Measurements from ENCODE around the gene CXCR6.

The CXCR6 gene

DNA sequence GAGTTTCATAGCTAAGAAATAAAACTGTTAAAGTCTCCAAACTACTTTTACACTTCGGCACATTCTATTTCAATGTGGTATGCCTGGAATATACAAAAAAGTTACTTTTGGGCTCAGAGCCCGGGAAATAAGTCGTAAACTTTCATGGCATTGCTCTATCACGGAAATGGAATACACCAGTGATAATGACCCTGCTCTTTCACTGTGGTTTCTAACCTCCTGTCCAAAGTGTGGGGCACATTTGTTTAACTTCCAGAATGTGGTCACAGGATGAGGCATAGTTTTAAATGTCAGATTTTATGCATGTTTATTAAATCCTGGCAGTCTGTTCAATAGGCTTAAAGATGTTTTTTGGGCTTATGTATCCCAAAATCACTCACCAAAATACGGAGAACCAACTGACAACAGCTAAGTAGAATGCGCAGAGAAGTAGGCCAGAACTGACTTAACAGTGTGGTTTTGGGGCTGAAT is 5.1 kb downstream of the CXCR6 start:
- no peak for DNase-seq (ENCODE audit: low read depth in 2 of 2)

DNA sequence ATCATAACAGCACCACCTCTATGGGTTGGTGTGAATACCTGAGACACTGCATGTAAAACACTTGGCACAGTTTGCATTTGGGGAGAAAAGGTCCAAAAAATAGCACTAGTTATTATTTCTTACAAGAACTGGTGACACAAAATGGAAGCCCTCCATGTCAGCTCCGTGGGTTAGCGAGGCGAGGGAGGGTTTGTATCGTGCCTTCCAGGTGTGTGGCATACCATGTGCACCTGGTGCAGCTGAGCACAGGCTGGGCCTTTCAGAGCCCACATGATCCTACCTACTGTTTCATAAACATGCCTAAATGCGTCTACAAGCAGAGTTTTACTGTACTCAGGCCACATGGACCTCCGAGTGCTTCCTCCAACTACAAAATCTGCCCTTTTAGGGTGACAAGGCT is 5.6 kb downstream of the CXCR6 start:
- no peak for DNase-seq (ENCODE audit: low read depth in 2 of 2)

DNA sequence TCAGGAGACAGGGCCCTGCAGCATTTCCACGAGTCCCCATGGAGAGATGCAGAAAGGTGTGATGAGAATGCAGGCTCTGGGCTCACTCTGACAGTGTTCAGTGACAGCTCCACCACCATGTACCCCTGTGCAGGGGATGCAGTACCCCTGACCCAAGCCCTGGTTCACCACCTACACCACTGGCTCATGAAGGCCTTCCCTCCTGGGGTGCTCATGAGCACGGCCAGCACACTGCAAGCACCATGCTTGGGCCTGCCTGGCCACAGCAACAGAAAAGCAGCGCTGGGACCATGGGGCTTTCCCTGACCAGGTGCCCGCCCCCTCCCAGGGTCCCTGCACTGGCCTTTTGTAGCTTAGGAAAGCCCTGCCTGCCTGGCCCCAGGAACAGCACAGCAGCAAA is 6.2 kb downstream of the CXCR6 start:
- DNase-seq (ENCODE audit: low read depth in 2 of 2), result no peak

DNA sequence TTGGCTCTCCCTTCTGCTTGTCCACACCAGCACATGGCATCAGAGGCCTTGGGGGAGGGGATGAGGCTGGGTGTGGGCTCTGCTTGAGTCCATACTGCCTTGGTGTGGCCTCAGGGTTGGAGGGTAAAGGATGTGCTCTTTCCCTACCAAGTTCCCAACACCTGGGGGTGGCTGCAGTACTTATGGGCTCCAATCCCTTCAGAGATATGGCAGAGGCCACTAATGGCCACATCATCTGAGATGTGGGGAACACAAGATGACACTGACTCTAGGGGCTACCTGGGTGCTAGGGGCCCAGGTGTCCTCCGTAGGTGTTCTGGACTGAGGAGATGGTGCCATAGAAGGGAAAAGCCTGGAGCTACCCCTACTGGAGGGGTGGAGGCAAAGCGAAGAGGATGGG is 6.9 kb downstream of the CXCR6 start:
- DNase-seq (ENCODE audit: low read depth in 2 of 2), result no peak

DNA sequence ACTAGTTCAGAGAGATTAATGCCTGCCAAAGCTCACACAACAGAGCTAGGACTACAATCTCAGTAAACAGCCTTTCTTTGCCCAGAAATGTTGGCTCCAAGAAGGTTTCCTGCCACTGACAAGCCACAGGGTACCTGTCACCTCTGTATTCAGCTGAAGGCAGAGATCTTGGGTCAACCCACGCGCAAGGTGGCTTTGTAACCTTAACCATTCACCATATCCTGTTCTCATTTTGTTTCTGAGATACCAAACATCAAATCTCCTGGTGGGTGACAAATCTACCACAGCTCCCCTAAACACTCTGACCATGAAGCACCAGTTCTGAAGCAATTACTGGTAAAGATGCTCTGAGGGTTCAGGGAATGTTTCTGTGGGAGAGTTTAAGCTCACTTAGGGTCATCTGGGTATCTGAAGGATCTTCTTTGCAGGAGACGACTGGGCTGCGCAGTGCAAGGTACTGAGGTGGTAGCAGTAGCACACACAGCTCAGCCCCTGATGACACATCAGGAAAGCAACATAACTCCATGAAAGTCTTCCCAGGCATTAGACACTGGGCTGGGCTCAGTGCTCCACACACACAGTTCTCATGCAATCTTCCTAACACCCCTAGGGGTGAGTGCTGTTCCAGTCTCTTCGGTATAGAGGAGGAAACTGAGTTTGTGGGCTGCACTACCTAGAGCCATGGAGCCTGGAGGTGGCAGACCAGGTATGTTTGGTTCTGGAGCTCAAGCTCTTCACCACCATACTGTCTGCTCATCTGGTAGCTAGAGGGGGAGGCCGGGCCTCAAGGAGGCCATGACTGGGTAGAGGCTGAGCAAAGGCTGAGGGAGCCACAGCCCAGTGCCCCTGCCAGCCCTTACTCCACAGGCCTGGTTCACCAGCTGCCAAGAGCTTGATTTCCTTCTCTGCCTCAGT is 7.7 kb downstream of the CXCR6 start:
- no peak for DNase-seq (ENCODE audit: low read depth in 2 of 2)

DNA sequence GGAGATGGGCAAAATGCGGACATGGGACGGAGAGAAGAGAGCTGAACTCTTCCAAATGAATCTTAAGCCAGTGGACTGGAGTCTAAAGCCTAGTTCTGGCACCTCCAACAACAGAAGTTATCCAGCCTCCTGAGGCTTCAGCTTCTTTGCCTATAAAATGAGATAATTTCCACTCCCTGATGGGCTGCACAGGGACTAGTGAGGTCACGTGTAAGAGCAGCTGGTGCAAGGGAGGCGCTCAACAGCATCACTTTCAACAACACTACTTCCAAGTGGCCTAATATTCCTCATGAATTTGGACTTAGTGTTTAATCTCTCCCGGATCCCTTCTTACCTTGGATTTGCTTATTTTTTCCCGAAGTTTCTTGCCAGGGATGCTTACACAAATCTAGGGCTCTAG is 8.7 kb downstream of the CXCR6 start:
- no peak for DNase-seq (ENCODE audit: low read depth in 2 of 2)

DNA sequence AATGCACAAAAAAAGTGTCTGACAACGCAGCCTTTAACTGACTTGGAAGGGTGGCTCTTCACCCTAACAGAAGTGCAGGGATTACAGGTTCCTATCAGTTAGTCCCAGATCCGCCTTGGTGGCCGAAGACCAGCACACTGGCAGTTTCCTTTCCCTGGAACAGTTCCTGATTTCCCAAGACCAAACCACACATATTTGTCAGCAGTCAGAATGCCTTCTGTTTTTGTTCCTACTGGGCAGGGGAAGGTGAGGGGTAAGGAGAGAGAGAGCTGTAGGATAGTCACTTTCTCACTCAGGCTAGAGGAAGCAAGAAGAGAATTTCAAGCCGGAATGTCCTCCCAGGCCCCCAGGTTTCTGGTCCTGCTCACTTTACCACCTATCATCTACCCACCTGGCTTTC is 9.2 kb downstream of the CXCR6 start:
- DNase-seq (ENCODE audit: low read depth in 2 of 2), result no peak

DNA sequence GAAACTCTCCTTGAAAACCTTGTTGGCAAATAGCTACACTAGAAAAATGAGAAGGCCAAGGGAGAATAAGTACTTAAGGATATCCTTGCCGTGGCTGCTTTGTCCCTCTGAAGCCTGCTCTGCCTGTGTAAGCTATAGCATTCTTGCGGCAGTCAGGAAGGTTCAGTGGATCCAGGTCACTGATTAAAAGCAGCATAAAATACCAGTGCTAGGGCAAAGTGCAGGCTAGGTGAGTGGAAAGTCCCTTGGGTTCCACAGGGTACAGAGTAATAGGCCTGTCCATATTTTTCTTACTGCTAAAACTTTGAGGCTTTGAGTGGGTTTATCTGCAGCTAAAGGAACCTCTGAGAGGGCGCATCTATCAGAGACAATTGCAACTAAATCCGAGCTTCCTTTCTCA is 10.3 kb downstream of the CXCR6 start:
- no peak for DNase-seq (ENCODE audit: low read depth in 2 of 2)

DNA sequence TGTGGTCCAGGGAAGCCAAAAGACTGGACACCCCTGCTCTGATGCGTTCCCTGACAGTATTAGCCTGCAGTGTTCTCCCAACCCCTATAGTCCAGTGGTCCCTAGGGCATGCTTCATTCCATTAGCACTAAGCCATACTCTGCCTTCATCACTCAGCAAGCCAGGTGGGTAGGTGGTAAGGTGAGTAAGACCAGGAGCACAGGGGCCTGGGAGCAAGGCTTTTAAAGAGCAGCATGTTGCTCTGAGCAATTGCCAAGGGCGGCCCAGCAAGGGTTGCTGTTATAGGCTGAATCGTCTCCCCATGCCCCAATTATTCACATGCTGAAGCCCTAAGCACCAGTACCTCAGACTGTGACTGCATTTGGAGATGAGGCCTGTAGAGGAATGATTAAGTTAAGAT is 11.0 kb downstream of the CXCR6 start:
- no peak for DNase-seq (ENCODE audit: low read depth in 2 of 2)

DNA sequence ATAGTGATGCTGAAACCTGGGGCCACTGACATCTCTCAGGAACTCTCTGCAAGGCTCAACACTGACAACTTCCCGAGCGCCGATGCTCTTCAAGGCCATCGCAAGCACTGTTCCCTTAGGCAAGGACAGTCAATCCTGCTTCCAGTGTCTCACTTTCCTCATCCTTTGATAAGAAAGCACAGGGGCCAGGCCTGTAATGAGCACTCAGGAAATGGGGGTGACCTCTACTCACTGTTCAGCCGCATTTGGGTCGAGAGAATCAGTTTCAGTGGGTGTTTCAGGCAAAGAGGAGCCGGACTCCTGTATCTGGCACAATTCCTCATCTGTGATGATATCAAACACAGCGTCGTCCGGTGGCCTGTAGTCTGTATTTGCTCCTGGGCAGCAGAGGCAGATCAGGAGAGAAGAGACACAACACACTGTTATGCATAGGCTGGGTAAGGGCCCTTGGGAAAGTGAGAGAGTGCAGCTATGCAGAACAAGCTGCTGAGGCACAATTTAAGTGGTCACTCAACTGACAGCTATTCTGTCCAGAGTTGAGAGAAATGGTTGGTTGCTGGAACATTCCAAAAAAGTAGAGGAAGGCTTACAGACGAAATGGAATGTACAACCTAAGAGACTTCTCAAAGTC is 11.9 kb downstream of the CXCR6 start:
- DNase-seq (ENCODE audit: low read depth in 2 of 2), result no peak

DNA sequence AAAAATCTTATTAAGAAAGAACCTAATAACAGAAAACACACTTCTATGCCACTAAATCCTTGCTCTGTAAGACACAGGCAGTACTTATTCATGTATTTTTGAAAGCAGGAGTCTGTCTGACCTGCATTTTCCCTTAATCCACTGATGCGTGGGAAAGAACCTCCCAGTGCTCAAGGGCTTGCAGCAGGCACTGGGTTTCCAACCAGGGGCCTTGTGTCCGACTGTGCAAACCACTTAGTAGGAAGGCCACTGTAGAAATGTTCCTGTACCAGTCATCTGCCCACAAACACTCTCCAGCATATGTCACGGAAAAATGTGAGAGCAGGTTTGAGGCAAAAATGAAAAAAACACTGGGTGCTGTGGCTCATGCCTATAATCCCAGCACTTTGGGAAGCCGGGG is 12.4 kb downstream of the CXCR6 start:
- DNase-seq (ENCODE audit: low read depth in 2 of 2), result no peak

DNA sequence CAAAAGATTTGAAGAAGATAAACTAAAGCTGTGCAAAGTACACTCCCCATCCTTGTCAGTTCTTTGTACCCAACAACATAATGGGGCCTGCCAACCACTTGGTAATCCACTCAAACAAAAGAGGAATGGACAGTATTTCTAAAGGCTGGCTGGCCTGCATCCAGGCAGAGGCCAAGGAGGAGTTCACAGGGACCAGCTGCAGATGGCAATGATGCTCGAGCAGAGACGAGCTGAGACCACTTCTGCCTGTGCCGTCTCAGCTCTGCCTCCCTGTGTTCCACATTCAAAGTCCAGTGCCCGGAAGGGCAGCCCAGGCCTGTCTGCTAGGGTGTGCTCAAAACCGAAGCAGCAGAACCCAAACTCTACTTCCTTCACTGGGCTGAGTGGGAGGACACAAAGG is 14.3 kb downstream of the CXCR6 start:
- DNase-seq (ENCODE audit: low read depth in 2 of 2), result no peak

DNA sequence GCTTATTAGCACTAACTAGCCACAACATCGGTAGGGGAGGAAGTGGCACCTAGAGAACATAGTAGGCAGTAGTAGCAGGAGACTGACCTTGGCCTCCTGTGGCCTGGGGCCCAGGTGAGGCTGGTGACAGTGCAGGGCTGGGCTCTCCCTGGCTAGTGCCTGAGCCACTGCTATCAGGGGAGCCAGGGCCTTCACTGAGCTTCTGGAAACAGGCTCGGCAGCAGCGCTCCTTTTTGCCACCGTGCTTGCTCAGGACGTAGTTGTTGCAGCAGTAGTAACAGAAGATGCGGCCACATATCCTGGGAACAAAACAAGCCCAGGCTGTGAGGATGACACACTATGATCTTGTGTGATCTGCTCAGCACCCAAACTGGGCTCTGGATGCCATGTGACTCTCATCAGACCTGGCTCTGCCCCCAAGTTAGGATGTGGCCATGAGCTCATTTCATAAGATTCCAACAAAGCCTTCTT is 15.1 kb downstream of the CXCR6 start:
- no peak for DNase-seq (ENCODE audit: low read depth in 2 of 2)

DNA sequence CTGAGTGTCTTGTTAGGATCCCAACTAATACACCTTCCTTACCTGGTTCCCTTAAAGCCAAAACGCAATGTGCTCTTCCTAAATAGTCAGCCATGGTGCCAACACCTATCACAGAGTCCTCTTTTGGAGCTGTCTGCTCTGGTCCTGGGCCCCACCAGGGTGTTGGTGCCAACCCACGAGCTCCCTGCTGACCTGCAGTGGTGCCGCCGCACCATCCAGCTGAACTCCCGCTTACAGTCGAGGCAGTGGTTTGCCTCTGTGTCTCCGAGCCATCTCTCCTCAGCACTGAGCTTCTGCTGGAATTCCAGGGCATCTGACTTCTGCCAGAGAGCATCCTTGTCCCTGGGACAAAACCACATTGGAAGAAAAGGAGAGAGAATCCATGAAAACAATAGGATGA is 15.9 kb downstream of the CXCR6 start:
- DNase-seq (ENCODE audit: low read depth in 2 of 2), result no peak

DNA sequence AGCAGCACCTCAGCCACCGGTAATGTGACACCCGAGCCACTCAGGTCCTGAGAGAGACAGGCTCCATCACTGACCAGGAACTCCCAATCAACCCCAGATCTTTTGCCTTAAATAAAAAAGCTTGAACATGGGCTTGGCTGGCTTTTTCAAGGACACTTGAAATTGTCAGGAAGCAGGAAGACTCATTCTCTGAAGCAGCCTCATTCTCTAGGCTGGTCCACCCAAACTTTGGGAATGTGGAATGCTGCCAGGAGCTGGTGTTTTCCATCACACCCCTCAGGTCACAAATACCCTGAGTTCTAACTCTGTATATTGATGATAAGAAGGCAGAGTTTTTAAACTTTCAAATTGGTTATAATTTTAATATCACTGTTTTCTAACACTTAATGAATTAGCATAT is 17.0 kb downstream of the CXCR6 start:
- no peak for DNase-seq (ENCODE audit: low read depth in 2 of 2)

DNA sequence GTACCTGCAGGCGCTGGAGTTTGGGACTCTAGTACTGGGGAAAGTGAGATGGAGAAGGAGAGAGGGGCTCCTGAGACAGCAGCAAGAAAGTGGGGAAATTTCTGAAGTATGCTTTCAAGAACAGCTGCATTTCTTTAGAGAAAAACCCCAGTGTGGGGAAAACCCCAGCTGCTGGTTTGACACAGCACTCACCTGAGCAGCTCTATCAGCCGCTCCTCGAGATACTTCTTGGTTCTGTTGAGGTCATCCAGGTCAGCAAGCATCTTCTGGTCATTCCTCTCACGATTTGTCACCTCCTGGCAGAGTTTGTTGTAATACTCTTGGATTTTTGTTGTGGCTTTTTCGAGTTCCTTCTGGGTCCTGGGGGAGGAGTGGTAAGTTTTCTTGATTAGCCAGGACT is 18.8 kb downstream of the CXCR6 start:
- DNase-seq (ENCODE audit: low read depth in 2 of 2), result no peak

DNA sequence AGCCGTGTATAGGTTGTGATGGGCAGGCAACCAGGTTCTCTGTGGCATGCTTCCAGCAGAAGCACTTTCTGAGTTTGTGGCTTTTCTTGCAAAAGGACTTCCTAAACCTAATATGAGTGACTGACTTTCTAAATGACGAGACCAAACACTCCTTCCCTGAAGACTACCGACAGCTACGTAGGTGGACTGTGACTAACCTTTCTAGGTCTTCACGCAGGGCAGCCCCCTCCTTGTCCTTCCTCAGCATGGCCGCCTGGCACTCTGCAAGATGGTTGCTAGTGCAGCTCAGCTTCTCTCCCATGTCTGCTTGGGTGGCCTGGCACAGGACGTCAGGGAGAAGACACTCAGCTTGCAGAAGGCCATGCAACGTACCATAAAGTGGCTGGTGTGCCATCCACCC is 20.9 kb downstream of the CXCR6 start:
- no peak for DNase-seq (ENCODE audit: low read depth in 2 of 2)

DNA sequence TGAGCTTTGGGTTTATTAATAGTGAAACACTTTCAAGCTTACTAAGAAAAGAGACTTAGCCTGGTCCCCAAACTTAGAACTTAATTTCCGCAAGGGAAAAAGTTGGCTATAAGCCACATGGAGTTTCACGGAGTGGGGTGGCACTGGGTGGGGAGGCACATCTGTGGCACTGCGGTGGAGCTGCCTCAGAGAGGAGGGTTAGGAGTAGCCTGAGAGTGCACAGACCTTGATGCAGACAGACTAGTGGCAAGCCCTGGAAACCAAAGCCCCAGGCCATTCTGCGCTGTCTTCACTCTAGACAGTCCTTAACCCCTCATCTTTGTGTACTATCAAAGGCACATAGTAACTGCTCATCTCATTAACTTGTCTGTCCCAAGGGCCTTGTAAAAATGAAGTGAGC is 22.0 kb downstream of the CXCR6 start:
- DNase-seq (ENCODE audit: low read depth in 2 of 2), result no peak

DNA sequence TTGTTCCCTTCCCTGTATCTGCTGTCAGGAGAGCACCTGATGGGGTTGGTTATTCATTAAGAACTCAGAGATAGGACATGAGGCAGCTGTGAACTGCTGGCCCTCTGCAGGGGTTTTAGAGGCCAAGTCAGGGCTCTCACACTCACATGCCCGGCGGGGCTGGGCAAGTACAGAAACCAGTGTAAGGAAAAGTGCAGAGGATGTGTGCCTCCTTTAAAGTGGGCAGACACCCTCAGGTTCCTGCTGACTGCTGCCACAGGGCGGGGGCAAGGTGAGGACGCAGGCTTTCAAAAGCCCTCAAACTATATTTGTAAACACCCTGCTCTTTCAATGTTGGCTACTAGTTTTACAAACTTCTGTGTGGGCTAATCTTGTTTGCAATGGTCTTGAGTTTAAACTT is 22.4 kb downstream of the CXCR6 start:
- DNase-seq (ENCODE audit: low read depth in 2 of 2), result no peak

DNA sequence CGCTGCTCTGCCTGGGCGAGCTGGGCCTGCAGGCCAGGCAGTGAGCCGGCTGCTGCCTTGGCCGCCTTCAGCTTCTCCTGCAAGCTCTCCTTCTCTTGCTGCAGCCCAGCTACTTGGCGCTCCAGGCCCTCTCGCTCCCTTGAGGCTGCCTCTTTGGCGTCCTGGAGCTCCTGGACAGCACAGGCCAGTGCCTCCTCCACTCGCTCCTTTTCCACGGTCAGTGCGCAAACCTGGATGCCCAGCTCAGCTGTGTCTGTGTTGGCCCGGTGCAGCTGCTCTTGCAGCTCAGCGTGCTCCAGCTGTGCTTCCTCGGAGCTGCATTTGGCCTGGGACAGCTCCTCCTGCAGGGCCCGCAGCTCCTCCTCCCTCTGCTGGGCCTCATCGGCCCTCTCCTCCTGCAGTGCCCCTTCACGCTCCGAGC is 23.1 kb downstream of the CXCR6 start:
- DNase-seq (ENCODE audit: low read depth in 2 of 2), result no peak

DNA sequence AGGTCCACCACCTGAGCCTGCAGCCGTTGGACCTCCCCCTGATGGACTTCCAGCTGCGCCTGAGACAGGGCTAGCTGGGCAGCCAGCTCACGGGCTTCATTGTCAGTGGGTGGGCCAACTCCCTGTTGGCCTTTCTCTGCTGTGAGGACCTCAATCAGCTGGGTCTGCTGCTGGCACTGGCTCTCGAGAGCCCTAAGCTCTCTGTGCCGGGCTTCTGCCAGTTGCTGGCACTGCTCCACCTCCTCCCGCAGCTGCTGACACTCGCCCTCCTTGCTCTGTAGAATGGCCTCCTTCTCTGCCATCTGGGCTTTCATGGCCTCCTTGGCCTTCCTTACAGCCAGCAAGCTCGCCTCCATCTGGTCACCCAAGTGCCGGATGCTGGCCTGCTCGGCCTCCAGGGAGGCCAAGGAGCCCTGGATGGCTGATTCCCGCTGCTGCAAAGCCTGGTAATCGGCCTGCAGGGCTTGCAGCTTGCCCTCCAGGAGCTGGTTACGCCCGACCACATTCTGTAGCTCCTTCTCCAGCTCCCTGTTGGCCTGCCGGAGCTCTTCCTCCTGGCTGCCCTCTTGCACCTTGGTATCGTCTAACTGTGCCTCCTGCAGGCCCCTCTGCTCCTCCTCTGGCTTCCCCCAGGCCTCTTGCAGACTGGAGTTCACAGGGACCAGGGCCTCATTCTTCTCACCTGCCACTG is 23.8 kb downstream of the CXCR6 start:
- no peak for DNase-seq (ENCODE audit: low read depth in 2 of 2)

DNA sequence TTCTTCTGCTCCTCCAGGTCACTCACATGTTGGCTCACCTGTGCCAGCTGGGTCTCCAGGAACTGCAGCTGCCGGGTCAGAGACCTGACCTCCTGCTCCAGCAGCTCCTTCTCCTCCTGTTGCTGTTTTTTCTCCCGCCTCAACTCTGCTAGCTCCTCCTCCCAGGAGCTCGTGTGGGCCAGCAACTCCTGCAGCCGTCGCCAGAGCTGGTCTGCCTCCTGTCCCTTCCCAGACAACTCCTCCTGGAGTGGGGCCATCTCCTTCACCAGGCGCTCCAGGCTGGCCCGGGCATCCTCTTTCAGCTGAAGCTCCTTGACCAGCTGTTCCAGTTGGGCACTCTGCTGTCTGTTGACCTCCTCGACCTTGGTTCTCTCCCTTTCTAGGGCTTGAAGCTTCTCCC is 24.5 kb downstream of the CXCR6 start:
- no peak for DNase-seq (ENCODE audit: low read depth in 2 of 2)

DNA sequence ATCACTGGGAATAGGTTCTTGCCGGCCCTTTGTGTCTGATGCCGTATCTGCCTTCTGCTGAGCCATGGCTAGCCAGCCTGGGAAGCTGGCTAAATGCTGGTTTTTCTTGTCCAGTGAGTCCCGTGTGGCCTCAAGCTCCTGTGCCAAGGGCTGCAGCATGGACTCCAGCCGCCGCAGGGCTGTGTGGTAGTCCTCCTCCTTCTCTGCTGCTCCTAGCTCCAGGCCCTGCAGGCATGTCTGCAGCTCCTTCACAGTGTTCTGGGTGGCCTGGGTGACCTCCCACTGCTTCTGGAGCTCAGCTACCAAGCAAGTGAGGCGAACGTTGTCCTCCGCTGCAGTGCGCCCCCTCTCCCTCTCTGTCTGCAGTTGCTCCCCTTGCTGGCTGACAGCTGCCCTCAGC is 24.9 kb downstream of the CXCR6 start:
- no peak for DNase-seq (ENCODE audit: low read depth in 2 of 2)

Measured in activated CD4-positive, alpha-beta T cell treated with anti-CD3 and anti-CD28 coated beads for 24 hours (primary cell).